ENCODE results near the gene MTCL1.

The MTCL1 gene

GRCh38 chr18:8730080-8730827 is 24.9 kb downstream of the MTCL1 start:
- no peak overlapping the region for H2AFZ ChIP-seq (ENCODE audit: low read depth, low read length)
- H3K4me1 ChIP-seq (ENCODE audit: insufficient read depth, low read length), result no peaks in the 10 kb centered on the region; the same call in 1 of the 2 replicates

GRCh38 chr18:8732442-8733360 is 27.3 kb downstream of the MTCL1 start:
- Histone ChIP-seq H3K27ac (ENCODE audit: low read length) (no peak overlapping the region), H3K27me3 (ENCODE audit: insufficient read depth, low read length, poor library complexity) (no peaks in the 10 kb centered on the region), H3K4me2 (ENCODE audit: insufficient read depth, low read length) (no peak overlapping the region), H3K4me3 (ENCODE audit: low read depth in 1 of 2, low read length in 2 of 2) (no peak overlapping the region), H3K4me1 (ENCODE audit: insufficient read depth, low read length) (no peaks in the 10 kb centered on the region), H2AFZ (ENCODE audit: low read depth, low read length) (no peak overlapping the region), H4K20me1 (ENCODE audit: insufficient read depth, low read length) (no peaks in the 10 kb centered on the region), H3K9me3 (ENCODE audit: insufficient read depth, low read length, severe bottlenecking) (no peaks in the 10 kb centered on the region), H3K79me2 (ENCODE audit: insufficient read depth, low read length) (no peaks in the 10 kb centered on the region), H3K36me3 (ENCODE audit: insufficient read depth, low read length) (no peaks in the 10 kb centered on the region), H3K9ac (ENCODE audit: low read depth, low read length) (no peak overlapping the region)
- ATAC-seq (ENCODE audit: insufficient read depth, low read depth), result no peak
- TF ChIP-seq EZH2 (IDR thresholded peaks at IDR 0.05; ENCODE audit: borderline replicate concordance, low read depth, low read length, severe bottlenecking) (no peak), CTCF (IDR thresholded peaks at IDR 0.05; ENCODE audit: borderline replicate concordance, extremely low read depth, low read length, poor library complexity, severe bottlenecking) (no peak)
- DNase-seq, result no peak

More at GRCh38 chr18:8730080-8730827, 24.9 kb downstream of the MTCL1 start:
- DNase-seq (no peak), ATAC-seq (ENCODE audit: insufficient read depth, low read depth) (no peak)
- Histone ChIP-seq H3K27me3 (ENCODE audit: insufficient read depth, low read length, poor library complexity) (no peaks in the 10 kb centered on the region), H3K4me2 (ENCODE audit: insufficient read depth, low read length) (no peak overlapping the region), H3K9ac (ENCODE audit: low read depth, low read length) (no peak overlapping the region), H3K79me2 (ENCODE audit: insufficient read depth, low read length) (no peaks in the 10 kb centered on the region), H3K36me3 (ENCODE audit: insufficient read depth, low read length) (no peaks in the 10 kb centered on the region), H4K20me1 (ENCODE audit: insufficient read depth, low read length) (no peaks in the 10 kb centered on the region), H3K9me3 (ENCODE audit: insufficient read depth, low read length, severe bottlenecking) (no peaks in the 10 kb centered on the region), H3K4me3 (ENCODE audit: low read depth in 1 of 2, low read length in 2 of 2) (no peak overlapping the region), H3K27ac (ENCODE audit: low read length) (no peak overlapping the region)
- TF ChIP-seq CTCF (IDR thresholded peaks at IDR 0.05; ENCODE audit: borderline replicate concordance, extremely low read depth, low read length, poor library complexity, severe bottlenecking) (no peak), EZH2 (IDR thresholded peaks at IDR 0.05; ENCODE audit: borderline replicate concordance, low read depth, low read length, severe bottlenecking) (no peak)

GRCh38 chr18:8734496-8734895 is 29.1 kb downstream of the MTCL1 start:
- ATAC-seq (ENCODE audit: insufficient read depth, low read depth), result no peak
- no peak for TF ChIP-seq EZH2 (IDR thresholded peaks at IDR 0.05; ENCODE audit: borderline replicate concordance, low read depth, low read length, severe bottlenecking)
- no peak for TF ChIP-seq CTCF (IDR thresholded peaks at IDR 0.05; ENCODE audit: borderline replicate concordance, extremely low read depth, low read length, poor library complexity, severe bottlenecking)
- Histone ChIP-seq H3K9ac (ENCODE audit: low read depth, low read length) (no peak overlapping the region), H3K27me3 (ENCODE audit: insufficient read depth, low read length, poor library complexity) (no peaks in the 10 kb centered on the region), H3K9me3 (ENCODE audit: insufficient read depth, low read length, severe bottlenecking) (no peaks in the 10 kb centered on the region), H4K20me1 (ENCODE audit: insufficient read depth, low read length) (no peaks in the 10 kb centered on the region), H3K79me2 (ENCODE audit: insufficient read depth, low read length) (no peaks in the 10 kb centered on the region), H3K27ac (ENCODE audit: low read length) (no peak overlapping the region), H3K4me1 (ENCODE audit: insufficient read depth, low read length) (no peaks in the 10 kb centered on the region), H2AFZ (ENCODE audit: low read depth, low read length) (no peak overlapping the region), H3K36me3 (ENCODE audit: insufficient read depth, low read length) (no peaks in the 10 kb centered on the region), H3K4me2 (ENCODE audit: insufficient read depth, low read length) (no peak overlapping the region), H3K4me3 (ENCODE audit: low read depth in 1 of 2, low read length in 2 of 2) (no peak overlapping the region)
- no peak for DNase-seq
